Stimulated activated CD8-positive, alpha-beta memory T cell treated with anti-CD3 and anti-CD28 coated beads, Interleukin-12 subunit alpha, Interleukin-12 subunit beta, amount 100 ng/mL, for 24 hours (primary cell): Measurements from ENCODE around the gene CCDC178.
"Not testable (repeated sequence)": the region's sequence is repeated elsewhere in the genome, so short reads cannot be mapped to it uniquely, and the experiment has no call there.

Experiments
- DNase-seq: peaks from one replicate; pipeline ENCODE4 v3.0.0-alpha.2; 2020; ENCODE audit errors: extremely low read depth

Gene CCDC178

GRCh38 chr18:32983721-32984120 is 456.8 kb downstream of the CCDC178 start:
- no peak for DNase-seq

DNA sequence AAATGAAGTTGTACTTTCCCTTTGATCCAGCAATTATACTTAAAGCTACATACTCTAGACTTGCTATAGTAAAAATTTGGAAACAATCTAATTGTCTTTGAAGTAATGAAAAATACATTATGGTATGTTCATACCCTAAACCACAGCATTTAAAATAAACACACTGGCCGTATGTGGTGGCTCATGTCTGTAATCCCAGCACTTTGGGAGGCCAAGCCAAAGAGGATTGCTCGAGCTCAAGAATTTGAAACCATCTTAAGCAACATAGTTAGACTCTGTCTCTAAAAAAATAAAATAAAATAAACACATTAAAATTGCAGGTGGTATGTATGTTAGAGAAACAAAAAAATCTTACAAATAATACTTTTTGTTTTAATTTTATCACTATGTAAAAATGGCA is 459.6 kb downstream of the CCDC178 start:
- no peak for DNase-seq

DNA sequence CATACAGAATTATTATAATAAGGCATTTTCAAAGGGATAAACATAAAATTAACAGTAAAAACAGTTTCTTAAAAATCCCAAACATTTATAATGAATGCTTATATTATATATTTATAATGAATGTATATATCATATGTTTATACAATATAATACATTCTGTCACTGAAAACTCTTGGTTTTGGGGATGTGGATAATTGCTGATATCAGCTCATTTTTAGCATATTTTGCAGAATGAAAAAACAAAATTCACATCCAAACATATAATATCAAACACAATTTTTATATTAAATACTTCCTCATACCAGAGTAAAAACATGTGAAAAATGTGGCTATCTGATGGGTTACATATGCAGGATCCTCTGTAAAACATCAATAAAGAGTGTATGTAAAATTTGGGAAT is 465.0 kb downstream of the CCDC178 start:
- DNase-seq, result no peak

DNA sequence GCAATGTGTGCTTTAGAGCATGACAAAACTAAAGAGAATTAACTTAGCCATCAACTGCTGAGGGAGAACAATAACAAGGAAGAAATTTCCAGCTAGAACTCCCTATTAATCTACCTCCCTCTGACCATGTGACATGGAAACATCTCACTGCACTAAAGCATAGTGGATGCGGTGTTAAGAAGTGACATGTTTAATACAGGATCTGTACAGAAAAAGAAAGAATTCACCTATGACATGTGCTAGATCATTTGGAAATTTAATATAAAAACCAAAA is 465.4 kb downstream of the CCDC178 start:
- DNase-seq, result no peak

DNA sequence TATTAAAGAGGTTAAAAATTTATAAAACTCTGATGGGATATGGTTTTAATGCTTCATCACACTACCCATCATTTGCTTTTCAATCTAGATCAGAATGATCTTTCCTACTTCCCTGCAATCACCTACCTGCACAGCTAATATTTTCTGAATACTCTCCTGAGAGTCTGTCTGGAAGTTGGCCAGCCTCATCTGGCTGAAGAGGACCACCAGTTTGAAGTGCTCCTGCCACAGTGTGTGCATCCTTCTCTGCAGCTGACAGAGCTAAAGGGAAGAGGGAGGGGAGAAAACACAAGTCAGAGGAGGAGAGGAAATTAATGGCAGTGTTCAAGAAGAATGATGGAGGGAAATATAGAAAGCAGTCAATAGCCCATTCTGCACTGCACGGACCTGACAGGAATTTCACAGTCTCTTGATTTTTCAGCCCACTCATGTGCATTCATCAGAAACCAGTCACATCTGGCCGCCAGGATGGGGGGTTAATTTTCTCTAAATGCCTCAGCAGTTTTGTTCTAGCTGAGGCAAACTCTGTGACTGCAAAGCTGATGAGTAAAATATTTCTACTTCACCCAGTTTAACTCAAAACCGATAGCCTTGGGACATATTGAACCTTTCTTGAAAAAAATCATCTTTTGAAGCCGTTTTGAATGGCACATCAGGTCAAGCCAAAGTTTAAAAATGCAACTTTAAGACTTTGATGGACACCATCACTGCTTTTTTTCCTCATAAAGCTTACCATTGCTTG is 465.9 kb downstream of the CCDC178 start:
- DNase-seq, result no peak

GRCh38 chr18:32968248-32968647 is 472.3 kb downstream of the CCDC178 start:
- no peak for DNase-seq

DNA sequence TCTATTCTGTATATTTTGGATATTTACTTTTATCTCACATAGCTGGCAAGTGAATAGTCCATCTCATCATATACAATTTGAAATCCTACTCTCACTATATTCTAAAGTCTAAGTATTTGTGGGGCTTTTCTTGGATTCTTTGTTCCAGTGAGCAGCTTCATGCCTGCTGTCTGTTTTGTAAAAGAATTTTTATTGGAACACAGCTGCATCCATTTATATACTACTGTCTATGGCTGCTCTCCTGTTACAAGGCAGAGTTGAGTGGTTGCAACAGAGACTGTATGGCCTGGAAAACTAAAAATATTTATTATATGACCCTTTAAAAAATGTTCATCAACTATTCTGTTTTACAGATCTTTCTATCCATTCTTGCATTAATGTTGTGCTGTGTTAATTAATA is 474.4 kb downstream of the CCDC178 start:
- no peak for DNase-seq

DNA sequence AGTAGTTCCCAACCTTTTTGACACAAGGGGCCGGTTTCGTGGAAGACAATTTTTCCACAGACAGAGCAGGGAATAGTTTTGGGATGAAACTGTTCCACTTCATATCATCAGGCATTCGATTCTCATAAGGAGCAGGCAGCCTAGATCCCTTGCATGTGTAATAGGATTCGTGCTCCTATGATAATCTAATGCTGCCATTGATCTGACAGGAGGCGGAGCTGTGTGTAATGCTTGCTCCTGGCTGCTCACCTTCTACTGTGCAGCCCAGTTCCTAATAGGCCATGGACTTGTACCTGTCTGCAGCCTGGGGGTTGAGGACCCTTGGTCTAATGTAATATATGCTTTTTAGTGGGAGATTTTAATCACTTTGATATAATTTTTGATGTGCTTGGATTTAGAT is 479.0 kb downstream of the CCDC178 start:
- DNase-seq, result no peak

GRCh38 chr18:32958746-32959145 is 481.8 kb downstream of the CCDC178 start:
- DNase-seq, result no peak

DNA sequence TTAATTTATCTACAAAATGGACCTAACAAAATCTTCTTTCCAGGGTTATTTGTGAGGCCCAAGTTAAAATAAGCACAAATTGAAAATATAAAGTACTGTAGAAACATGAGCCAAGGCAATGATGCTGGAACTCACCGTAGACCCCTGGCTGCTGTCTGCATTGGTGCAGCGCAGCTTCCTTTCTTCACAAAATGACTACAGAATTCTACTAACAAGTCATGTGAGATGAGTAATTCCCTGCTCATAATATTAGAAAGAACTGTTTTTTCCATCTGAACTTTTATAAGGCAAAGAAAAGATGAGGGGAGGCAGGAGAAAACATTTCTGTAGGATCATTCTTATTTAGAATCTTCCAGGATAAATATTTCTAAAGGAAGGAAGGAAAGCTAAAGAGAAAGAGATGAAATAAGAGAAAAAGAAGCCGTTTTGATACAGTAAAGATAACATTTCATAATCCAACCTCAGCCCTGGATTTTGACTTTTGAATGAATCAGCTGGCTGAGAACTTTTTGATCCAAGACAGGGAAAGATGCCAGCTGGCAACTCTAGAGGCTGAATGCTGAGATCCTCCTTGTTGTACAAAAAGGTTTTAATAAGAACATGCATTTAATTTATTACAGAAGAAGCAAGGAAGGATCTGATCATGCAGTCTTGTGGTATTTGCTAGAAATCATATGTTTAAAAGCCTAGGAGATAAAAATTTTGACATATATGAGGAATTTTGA is 483.8 kb downstream of the CCDC178 start:
- DNase-seq, result no peak

DNA sequence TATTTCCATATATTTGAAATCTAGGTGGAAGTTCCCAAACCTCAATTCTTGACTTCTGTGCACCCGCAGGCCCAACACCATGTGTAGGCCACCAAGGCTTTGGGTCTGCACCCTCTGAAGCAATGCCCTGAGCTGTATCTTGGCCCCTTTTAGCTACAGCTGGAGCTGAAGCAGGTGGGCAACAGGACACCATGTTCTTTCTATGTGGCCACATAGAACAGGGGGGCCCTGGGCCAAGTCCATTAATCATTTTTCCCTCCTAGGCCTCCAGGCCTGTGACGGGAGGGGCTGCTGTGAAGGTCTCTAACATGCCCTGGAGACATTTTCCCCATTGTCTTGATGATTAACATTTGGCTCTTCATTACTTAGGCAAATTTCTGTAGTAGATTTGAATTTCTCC is 488.2 kb downstream of the CCDC178 start:
- DNase-seq, result not testable (repeated sequence)

DNA sequence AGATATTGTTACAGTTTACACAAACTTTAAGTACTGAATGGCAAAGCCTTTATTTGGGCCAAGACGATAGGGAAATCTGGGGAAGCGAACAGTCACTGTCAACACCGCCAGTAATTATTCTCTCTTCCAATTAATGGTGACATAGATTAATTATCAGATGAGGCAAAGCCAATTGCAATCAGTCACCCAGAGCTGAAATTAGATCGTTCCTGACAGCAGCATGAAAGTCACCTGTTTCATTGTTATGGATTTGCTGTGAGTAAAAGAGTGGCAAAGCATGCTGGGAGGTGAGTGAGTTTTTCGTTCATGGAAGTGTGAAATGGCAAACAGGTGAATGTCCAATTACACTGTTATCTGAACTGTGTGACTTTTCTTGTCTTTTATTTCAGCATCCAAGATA is 502.9 kb downstream of the CCDC178 start:
- no peak for DNase-seq

DNA sequence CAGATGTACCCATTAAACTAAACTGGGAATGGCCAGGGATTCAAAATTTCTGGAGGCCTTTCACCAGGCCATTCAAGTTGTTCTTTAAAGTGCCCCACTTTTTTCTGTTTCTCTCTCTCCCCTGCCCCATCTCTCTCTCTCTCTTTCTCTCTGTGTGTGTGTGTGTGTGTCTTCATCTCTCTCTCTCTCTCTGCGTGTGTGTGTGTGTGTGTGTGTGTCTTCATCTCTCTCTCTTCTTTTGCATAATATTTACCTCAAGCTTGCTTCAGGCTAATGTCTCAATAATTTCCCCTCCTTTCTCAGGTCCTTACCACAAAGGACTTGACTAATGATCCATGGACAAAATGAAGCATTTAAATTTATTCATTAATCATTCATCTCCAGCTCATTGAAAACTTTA is 503.5 kb downstream of the CCDC178 start:
- DNase-seq, result no peak

- no peak for DNase-seq
These were observed 506.3 kb downstream of the CCDC178 start for GRCh38 chr18:32934201-32934600.

DNA sequence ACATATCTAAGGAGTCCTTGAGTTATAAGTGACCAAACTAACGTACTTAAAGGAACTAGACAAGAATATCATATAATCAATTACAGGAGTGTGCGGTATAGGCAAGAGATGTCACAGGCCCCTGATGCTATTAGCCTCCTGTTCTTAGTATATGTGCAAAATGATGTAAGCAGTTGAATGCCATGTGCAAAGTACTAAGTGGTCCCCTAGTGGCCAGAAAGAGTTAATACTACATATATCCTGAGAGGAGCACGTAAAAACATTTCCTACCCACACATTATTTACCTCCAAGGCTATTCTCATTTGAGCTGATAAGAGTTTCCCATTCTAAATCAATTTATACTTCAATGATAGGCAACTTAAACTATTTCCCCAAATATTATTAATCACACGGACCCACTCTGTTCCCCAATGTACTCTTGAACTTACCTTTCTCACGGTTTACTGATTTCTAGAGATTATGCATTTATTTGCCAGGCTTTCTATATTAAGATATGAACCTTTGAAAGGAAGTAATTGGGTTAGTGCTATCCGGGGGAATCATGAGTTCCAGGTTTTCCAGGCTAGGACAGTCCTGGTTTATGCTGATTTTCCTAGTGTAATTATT is 509.7 kb downstream of the CCDC178 start:
- DNase-seq, result no peak

DNA sequence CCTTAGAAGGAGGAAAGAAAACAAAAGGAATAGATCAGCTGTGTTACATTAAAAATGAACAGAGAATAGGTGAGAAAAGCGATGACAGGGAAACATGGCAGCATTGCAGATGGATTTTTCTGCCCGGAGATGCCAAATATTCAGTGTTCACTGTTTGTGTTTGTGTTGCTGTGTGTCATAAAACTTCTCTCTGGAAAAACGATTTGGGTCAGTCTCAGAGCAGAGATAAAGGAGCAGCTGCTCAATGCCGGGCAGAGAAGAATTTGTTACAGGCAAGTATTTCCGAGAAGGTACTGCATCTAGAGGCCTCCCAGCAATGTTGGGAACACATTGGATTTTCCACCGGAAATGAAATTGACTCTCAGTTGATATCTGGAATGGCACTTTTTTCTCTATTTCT is 511.3 kb downstream of the CCDC178 start:
- no peak for DNase-seq

GRCh38 chr18:32922951-32923430 is 517.5 kb downstream of the CCDC178 start:
- no peak for DNase-seq

GRCh38 chr18:32920796-32921787 is 519.4 kb downstream of the CCDC178 start:
- DNase-seq, result no peak

DNA sequence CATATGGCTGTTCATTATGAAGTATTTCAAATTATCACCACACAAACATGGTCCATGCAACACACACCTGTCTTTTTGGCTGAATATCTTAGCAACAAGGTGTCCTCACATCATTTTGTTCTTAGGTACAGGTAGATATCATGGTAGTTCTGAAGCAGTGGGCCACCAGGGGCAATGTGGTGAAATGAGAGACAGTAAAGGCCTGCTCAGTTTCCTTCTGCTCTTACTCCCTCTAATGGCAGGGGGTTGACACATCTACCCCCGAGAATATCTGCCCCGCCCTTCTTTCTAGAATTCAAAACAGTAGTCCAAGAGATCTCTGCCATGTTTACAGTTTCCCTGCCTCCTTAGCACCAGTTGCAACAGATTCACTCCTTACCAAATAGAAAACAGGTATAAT is 520.7 kb downstream of the CCDC178 start:
- no peak for DNase-seq

DNA sequence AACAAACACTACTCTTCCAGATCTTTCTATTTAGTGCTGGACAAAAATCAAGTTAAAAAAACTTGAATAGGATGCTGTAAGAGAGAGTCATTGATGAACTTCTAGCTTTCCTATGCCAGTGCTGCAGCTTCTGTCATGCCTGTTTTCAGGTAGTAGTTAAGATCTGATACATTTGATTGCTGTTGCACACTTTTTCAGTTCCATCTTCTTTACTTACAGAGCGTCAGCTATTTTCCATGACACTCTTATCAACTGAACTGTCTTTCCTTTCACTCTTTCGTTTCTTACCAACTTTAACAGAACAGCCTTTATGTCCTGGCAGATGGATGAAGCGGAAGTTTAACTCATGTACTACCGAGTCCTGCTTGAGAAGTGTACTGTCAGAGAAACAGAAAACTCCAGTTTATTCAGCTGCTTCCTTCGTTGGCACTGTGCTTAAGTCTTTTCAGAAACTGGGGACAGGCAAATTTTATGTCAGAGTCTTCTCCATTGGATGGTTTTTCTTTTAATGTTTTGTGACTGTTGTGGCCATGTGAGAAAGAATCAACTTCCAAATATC is 521.8 kb downstream of the CCDC178 start:
- no peak for DNase-seq

- no peak for DNase-seq
These were observed 525.0 kb downstream of the CCDC178 start for GRCh38 chr18:32915516-32915915.
